Stimulated activated CD4-positive, alpha-beta T cell treated with anti-CD3 and anti-CD28 coated beads, Interleukin-15, amount 100 ng/mL, for 24 hours (primary cell): ENCODE results near the gene FN1.
A peak's percentile ranks its signal among the peaks of the same experiment; 100 is the strongest.

Source experiments
- DNase-seq: peaks from one replicate; pipeline ENCODE4 v3.0.0-alpha.2; 2020

The FN1 gene

GRCh38 chr2:215435870-215436704, at the start of gene FN1:
Gene FN1 (minus strand): TSS chr2:215436068. CDS start chr2:215435802, 266 bp downstream.
- DNase-seq: peak; percentile 83

- DNase-seq: no peak
Observed at GRCh38 chr2:215485032-215485431, 49.2 kb upstream of the FN1 start.

DNA sequence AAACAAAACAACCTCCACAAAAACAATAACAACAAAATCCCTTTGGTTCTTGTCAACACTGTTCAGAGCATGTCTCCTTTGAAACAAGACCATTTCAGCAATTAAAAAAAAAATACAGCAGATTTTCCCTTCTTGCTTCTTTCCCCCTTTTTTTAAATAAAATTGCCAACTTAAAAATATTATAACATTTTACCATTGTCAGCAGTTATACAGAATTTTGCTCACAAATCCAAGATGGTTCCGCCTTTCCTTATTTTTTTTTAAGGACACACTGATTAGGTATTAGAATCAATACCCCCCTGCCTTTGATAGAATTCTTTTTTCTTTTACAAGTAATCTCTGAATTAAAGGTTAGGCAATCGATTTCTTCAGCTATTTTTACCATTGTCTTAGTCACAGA, 48.7 kb upstream of the FN1 start:
- DNase-seq: no peak

DNA sequence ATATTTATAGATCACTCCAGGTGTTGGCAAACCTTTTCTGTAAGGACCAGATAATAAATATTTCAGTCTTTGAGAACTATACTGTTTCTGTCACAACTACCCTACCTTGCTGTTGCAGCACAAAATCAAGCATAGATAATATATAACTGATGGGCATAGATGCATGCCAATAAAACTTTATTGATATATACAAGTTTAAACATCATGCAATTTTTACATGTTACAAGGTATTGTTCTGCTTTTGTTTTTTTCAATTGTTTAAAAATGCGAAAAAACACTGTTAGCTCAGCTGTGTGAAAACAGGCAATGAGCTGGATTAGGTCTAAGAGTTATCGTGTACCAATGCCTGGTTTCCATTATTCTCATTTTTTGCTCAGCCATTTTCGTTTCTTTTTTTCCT, 47.6 kb upstream of the FN1 start:
- no peak for DNase-seq

DNA sequence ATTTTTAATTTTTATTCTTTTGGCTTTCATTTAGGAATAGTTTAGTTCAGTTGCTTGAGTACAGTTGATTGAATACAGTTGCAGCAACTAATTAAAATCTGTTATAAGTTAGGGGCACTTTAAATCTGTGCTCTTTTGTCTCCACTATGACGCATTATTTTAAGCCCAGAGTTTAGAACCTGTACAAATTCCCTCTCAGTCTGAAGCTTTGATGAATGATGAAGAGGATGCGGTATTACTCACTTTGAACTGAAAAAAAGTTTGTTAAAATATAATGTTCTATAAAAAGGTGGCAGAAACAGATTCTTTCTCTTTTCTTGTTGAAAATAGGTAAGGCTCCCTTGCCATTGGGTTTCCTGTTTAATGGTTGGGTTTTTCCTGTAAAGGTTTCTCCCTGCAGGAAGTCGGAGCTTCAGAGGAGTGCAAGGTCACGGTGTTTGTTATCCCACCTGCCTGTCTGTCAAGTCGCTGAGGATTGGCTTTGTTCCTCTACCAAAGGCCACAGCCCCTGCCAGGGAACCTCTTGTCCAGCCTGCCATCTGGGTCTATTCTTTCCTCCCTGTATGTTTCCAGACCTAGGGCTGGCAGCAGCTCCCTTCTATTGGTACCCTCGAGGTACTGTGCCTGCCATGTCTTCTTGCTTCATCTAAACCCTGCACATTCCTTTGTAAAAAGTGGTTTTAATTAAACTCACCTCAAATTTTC, 43.8 kb upstream of the FN1 start:
- DNase-seq: no peak

DNA sequence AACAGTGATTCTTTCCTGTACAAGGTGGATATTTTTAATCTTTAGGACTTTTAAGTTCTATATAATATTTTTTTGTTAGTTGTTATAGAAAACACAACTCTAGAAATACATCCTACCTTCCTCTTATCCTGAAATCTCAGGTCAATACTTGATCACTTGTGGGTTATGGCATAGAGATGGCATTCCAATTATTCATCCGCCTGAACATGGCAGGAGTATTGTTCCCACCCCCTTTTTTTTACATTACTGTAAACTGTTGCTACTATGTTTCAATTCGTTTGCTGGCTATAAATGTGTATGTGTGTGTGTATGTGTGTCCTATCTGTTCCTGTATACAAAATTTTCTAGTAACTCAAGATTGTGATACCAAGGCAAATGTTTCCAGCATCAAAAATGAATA, 43.3 kb upstream of the FN1 start:
- no peak for DNase-seq

- DNase-seq: no peak
Observed at GRCh38 chr2:215476424-215476823, 40.6 kb upstream of the FN1 start.

- no peak for DNase-seq
Observed at GRCh38 chr2:215466097-215466909, 30.4 kb upstream of the FN1 start.

GRCh38 chr2:215465256-215465655, 29.4 kb upstream of the FN1 start:
- no peak for DNase-seq

GRCh38 chr2:215461836-215462532, 26.1 kb upstream of the FN1 start:
- no peak for DNase-seq

- DNase-seq: no peak
Observed at GRCh38 chr2:215460682-215461382, 25.0 kb upstream of the FN1 start.

GRCh38 chr2:215455958-215456357, 20.1 kb upstream of the FN1 start:
- DNase-seq: no peak

DNA sequence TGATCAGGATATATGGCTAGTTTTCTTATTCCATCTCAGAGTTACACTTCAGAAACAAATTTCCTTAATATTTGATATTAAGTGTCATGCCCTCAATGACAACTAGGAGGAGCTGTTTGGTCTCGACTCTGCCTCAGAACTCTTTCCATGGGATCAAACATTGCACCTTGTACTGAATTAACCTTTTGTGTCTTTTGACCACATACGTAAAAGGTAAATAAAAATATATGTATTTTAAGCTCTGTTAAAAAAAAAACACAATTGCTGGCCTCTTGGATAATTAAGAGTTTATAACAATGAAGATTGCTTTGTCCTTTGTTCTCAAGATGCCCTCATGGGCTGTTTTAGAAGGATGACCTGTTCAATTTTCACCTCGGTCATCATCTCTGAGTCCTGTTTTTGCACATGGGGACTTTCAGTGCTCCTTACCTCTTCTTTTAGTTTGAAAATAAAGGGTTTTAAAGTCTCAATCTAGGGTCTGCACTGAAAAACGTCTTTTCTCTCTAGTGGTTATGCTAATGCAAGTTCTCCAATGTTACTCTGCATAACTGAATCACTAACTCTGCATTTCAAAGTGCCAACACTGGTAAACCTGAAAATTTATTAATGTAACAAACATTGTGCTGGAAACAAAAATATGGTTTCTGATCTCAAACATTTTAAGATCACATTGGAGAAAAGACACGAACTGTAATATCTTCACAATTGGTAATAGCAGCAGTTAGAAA, 18.8 kb upstream of the FN1 start:
- no peak for DNase-seq

DNA sequence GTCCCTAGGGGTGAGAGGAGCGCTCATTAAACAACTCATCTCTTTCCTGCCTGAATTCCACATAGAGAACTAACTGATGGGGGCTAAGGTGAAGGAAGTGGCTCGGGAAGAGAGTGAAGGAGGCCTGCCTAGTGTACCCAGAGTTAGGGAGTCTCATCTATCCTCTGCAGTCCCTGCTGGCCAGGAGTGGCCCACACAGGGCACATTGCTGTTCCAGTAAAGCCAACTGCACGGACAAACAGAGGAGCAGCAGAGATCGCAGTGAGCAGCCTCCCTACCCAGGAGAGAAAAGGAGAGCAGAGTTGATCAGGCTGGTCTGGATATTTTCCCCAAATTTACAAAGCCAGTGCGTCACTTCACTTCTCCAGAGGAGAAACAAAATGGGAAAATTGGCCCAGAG, 16.9 kb upstream of the FN1 start:
- no peak for DNase-seq

GRCh38 chr2:215451012-215451756, 15.3 kb upstream of the FN1 start:
- no peak for DNase-seq

- no peak for DNase-seq
Observed at GRCh38 chr2:215450188-215451011, 14.5 kb upstream of the FN1 start.

DNA sequence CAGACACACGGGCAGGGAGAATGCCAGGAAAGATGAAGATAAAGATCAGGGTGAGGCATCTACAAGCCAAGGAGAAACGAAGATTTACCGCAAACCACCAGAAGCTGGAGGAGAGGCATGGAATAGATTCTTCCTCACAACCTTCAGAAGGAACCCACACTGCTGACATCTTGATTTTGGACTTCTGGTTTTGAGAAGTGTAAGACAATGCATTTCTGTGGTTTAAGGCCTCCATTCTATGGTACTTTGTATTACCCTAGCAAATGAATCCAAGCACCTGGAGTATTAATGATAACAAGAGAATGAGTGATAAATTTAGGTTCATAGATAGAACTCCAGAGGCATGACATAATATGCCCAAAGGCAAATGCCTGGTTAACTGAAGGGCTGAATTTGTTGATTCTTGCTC, 11.8 kb upstream of the FN1 start:
- DNase-seq: no peak

GRCh38 chr2:215447056-215447455, 11.2 kb upstream of the FN1 start:
- no peak for DNase-seq

GRCh38 chr2:215442401-215442787, 6.5 kb upstream of the FN1 start:
- DNase-seq: no peak
